Right renal pelvis (tissue), 4 donors: ENCODE results near the gene FSCN2. TPM values are rescaled to one million over a fixed set of nuclear protein-coding genes. Genes with fewer than 3 reads are reported as not detected.

ENCODE experiments used
- DNase-seq, 4 donors: peaks; one replicate each; pipeline ENCODE4 v3.0.0-alpha.2; 2013; ENCODE audit warnings: low read depth in 4 of 4, low spot score in 3 of 4, missing footprints in 1 of 4
- polyA plus RNA-seq, 4 donors: library from polyadenylated mRNA; unstranded; fragments of 120-200 nt; gene quantifications; one replicate each; pipeline ENCODE4 v1.2.1, GENCODE V29; 2013; ENCODE audit not compliant: insufficient read length in 4 of 4

Gene FSCN2
- polyA plus RNA-seq, 4 donors, result 1.1 to 2.3 (median 1.6) TPM

DNA sequence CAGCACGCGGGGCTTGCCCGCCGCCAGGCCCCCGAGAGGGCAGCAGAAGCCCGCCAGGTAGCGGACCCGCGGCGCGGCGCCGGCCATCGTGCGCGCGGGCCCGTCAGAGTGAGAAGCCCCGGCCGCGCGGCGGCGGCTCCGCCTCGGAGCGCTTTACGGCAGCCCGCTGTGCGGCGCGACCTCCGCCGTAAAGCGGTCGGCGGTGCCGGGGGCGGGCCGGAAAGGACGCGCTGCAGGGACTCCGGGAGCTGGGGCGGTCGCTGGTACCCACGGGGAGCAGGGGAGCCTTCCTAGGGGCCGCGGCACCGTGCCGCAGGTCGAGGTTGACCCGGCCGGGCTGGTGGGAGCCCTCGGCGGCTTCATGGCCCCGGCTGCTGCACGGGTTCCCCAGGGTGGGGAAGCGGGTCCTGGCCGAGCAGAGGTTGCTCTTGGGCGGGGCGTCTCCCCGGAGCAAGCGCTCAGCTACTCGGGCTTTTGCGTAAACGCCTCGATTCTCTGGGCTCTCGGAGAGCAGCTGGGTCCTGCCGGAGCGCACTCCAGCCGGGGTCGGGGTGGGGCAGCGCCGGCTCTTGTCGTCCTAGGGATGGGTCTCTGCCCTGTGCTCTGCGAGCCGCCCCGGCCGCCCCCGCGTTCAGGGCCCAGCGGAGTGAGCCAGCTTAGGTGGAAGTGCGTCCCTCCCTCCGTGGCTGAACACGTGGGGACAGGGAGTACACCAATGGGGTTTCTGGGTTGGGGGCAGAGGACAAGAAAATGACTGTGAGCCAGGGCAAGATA lies 24.3 kb downstream of the FSCN2 start, which contains the start of gene FAAP100:
FAAP100 (minus strand) TSS at position 110 of the 774 bp plus-strand sequence; CDS start at position 87, 23 bp downstream.
- DNase-seq, result peak in 2 of 4 donors; percentile 65 to 70

DNA sequence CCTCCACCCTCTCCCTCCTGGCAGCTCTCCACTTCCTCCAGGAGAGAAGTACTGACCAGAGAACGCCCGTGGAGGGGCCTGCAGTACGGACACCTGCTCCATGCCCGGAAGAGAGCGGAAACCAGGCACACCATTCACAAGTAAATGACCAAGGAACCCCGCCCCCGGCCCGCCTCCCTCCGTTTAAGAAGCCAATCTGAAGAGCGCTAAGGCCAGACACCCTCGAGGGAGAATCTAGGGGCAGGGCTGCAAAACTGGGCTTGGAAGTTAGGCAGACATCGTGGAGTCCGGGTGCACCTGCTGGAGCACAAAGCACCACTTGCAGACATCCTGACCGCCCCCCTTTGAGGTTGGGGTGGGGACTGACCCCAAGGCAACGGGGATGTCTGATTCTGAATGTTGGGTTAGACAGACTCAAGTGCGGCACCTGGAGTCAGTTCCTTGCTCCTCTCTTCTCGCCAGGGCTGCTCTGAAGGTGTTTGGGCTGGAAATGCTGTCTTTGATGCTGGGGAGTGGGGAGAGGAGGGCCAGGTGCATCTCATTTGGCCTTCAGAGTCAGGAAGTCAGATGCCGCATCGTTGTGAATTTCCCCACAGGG lies 24.9 kb downstream of the FSCN2 start:
- DNase-seq, result peak in 2 of 4 donors; percentile 49 to 50

DNA sequence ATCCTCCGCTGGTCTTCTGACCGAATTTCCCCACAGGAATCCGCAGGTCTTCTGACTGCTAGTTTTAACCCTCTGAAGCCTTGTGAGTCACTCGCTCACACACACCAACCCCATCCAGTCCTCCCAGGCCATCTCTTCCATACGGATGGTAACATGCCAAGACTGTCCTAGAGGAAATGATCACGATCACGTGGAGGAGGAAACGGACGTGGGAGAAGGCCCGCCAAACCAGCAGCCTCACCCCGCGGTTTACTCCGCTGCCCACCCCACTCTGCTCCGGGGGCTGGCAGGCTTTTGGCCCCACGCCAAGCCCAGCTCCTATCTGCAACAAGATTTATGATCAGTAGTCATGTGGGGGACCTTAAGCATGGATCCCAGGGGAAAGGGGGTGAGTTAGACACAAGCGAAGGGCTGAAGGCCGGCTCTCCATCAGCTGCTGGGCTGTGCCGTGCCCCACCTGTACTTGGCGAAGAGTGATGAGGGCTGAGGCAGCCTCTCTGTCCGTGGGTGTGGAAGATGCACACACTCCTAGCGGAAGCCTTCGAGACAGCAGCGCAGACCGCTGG lies 25.5 kb downstream of the FSCN2 start:
- DNase-seq, result no peak

DNA sequence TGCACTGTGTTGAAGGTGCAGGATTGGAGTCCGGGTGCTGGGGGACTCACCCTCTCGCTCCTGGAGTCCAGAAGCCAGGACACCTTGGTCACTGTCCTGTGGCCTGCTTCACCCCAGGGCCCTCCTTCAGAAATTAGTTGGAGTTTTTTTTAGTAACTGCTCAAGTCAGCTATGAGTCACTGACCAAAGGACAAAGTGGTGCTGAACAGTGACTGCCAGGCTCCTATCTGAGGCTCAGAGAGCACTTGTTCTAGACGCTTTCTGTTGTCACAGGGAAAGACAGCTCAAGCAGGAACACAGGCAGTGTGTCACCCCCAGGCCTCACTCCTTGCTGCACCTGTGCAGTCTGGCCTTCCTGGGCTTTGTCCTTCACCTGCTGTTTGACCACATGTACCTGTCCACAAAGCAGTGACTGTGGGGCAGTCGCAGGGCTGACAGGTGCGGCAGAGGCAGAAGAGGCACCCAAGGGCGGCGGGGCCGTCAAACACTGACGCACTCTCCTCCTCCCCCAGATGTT lies 28.1 kb downstream of the FSCN2 start:
- DNase-seq, result no peak

DNA sequence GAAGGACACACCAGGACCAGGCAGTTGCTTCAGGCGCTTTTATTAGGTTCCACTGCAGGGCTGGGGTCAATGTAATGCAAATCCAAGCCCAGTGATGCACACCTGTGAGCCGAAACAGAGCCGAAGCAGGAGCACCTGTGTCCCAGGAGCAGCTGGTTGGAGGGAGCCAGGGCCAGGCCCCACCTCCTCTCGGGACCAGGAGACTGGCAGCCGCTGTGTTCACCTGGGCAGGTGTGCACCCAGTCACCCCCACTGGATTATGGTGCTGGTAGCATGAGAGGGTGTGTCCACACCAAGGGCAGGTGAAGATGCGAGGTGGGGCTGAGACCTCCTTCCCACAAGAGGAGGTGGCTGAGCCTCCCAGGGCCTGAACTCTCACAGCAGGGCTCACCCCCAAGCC lies 28.7 kb downstream of the FSCN2 start:
- no peak for DNase-seq

GRCh38 chr17:81557276-81558114 lies 29.3 kb downstream of the FSCN2 start:
- DNase-seq, result no peak

DNA sequence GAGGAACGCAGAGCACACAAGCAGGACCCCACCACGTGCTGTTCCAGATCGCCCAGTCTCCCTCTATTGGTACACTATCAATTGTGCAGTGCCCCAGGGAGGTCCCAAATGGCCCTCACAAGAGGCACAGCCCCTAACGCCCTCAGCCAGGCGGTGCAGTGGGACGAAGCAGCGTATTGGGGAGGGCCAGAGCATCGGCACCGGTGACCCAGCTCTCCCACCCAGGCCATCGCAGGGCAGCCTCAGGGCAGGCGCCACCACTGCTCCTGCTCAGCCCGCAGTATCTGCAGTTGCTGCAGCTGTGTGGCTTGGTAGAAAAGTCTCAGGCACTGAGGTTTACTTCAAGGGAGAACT lies 29.9 kb downstream of the FSCN2 start:
- no peak for DNase-seq

DNA sequence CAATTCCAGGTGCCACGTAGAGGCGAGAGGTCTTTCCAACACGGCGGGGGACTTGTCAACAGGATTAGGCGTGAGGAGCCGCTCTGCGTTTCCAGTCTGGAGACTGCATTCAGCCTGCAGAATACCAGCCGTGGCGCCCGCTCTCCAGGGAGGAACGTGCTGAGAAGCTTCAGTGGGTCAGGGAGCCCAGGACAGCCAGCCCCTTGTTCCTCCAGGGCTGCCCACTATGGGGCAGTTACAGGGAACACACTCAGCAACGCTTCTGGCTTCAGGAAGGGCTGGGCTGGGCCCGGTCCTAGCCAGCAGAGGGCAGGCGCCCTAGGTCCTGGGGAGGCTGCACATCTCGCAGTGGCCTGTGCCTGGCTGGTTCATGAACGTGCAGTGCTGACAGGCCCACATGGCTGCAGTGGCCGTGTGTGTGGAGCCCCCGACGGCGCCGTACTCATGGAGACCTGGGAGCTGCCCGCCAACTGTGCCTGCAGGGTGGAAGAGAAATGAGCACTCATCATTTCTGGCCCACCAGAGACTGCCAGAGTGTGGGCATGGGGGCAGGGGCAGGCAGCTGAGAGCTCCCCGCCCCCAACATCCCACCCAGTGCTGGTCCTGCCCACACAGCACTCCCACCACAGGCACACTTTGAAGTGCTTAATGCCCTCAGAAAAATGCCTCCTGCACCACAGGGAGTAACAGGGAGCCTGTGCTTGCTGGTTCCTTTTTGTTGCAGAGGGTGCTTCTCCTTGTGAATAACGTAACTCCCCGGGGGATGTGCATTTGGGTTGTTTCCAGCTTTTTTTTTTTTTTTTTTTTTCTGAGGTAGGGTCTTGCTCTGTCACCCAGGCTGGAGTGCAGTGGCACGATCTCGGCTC lies 31.0 kb downstream of the FSCN2 start:
- DNase-seq, result no peak

DNA sequence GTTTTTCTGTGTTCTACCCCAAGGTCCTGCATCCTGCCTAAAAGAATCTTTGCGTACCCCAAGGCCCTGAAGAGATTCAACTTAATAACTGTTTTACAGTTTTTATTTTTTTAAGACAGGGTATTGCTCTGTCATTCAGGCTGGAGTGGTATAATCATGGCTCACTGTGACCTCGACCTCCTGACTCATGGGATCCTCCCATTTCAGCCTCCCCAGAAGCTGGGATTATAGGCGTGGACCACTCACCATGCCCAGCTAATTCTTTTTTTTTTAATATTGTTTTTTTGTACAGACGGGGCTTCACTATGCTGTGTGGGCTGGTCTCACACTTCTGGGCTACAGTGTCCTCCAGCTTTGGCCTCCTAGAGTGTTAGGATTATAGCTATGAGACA lies 33.3 kb downstream of the FSCN2 start:
- DNase-seq, result no peak

GRCh38 chr17:81563861-81564586 lies 35.8 kb downstream of the FSCN2 start:
- no peak for DNase-seq

GRCh38 chr17:81564778-81565177 lies 36.6 kb downstream of the FSCN2 start:
- no peak for DNase-seq

GRCh38 chr17:81565231-81565630 lies 37.1 kb downstream of the FSCN2 start:
- DNase-seq, result no peak

- DNase-seq, result peak in 2 of 4 donors; percentile 53 to 63
These were observed 38.4 kb downstream of the FSCN2 start for GRCh38 chr17:81566461-81567126.

GRCh38 chr17:81567191-81567590 lies 39.0 kb downstream of the FSCN2 start:
- no peak for DNase-seq

DNA sequence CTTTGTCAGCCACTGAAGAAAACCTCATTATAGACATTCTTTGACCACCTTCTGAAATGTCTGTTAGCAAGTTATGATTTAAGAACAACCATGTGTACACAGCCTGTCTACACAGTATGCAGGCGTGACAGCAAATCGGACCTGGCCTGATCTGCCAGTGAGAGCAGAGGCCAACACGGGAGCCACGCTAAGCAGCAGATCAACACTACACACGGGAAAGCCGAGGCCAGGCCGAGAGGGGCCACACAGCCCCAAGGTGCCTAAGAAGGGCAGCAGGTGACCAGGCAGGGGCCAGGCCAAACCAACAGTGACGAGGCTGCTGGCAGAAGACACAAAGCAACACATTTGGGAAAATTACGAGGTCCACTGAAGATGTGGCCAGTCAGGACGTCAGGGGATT lies 40.2 kb downstream of the FSCN2 start:
- DNase-seq, result no peak

GRCh38 chr17:81569986-81570514 lies 41.9 kb downstream of the FSCN2 start:
- no peak for DNase-seq

DNA sequence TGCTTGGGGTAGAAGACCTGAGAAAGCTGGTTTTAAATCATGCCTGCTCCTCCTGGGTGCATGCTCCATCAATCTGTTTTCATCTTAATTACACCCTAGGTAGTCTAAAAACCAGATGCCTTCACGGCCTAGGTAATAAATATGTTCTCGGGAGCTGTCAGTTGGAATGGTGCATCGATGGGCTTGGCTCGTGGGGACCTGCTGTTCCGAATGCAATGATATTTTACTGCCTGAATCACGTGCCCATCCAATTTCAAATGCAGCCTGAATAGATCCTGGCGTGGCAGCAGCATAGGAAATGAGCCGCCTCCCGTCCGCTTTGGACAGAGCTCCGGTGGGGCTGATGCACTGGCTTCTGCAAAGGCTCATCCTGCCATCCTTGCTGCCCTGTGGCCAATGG lies 42.8 kb downstream of the FSCN2 start:
- no peak for DNase-seq

GRCh38 chr17:81572563-81573168 lies 44.5 kb downstream of the FSCN2 start:
- DNase-seq, result no peak
